GM12878 (cell line): Measurements from ENCODE around the gene C20orf96. TPM values are rescaled to one million over a fixed set of nuclear protein-coding genes. Genes with fewer than 3 reads are reported as not detected.

ENCODE experiments used
- BCL3 ChIP-seq: IDR thresholded peaks from 2 replicates; pipeline ENCODE4 v1.6.1; 2011; ENCODE audit warnings: borderline replicate concordance, low read depth, mild to moderate bottlenecking, moderate library complexity, low read length; ENCODE audit not compliant: insufficient read depth, poor library complexity, severe bottlenecking
- CHD1 ChIP-seq: IDR thresholded peaks from 2 replicates; pipeline ENCODE4 v1.6.1; 2012; ENCODE audit warnings: low read depth, low read length, improper control_type of control experiment
- HCFC1 ChIP-seq: fragments of 150-350 bp; IDR thresholded peaks from 2 replicates; pipeline ENCODE4 v1.6.1; 2014; ENCODE audit warnings: low read length
- MXI1 ChIP-seq: fragments of 150-350 bp; IDR thresholded peaks from 2 replicates; pipeline ENCODE4 v1.6.1; 2011; ENCODE audit warnings: low read depth, mild to moderate bottlenecking, inconsistent platforms, low read length, improper control_type of control experiment
- PKNOX1 ChIP-seq: fragments of 450-650 bp; IDR thresholded peaks from 2 replicates; pipeline ENCODE4 v1.6.1; 2016; ENCODE audit warnings: mild to moderate bottlenecking
- SMAD1 ChIP-seq: fragments of 450-650 bp; IDR thresholded peaks from 2 replicates; pipeline ENCODE4 v1.6.1; 2018; ENCODE audit warnings: mild to moderate bottlenecking, low read depth; ENCODE audit not compliant: partially characterized antibody
- SMC3 ChIP-seq: IDR thresholded peaks from 2 replicates; pipeline ENCODE4 v1.6.1; 2011; ENCODE audit warnings: low read length, improper control_type of control experiment, borderline replicate concordance
- SP1 ChIP-seq: IDR thresholded peaks from one replicate; pipeline ENCODE4 v1.6.1; 2011; ENCODE audit warnings: low read depth, low read length
- USF1 ChIP-seq: IDR thresholded peaks from 2 replicates; pipeline ENCODE4 v1.6.1; 2011; ENCODE audit warnings: borderline replicate concordance, low read depth, mild to moderate bottlenecking, moderate library complexity, mixed read lengths, low read length; ENCODE audit not compliant: insufficient read depth; ENCODE audit errors: extremely low read length
- ZBED1 ChIP-seq: IDR thresholded peaks from 2 replicates; pipeline ENCODE4 v1.6.1; 2016; ENCODE audit warnings: borderline replicate concordance
- ZNF217 ChIP-seq: fragments of 450-650 bp; IDR thresholded peaks from 2 replicates; pipeline ENCODE4 v1.6.1; 2017; ENCODE audit warnings: antibody characterized with exemption, mild to moderate bottlenecking
- ZNF384 ChIP-seq: IDR thresholded peaks from 2 replicates; pipeline ENCODE4 v1.6.1; 2012; ENCODE audit warnings: low read depth, mild to moderate bottlenecking, low read length, improper control_type of control experiment, borderline replicate concordance
- ZSCAN29 ChIP-seq: fragments of 450-650 bp; IDR thresholded peaks from 2 replicates; pipeline ENCODE4 v1.6.1; 2017; ENCODE audit warnings: mild to moderate bottlenecking, moderate library complexity
- polyA plus RNA-seq, 11 experiments: library from polyadenylated mRNA; depleted of rRNA in 4 of 11; unstranded in 6 of 11; stranded (reverse) in 5 of 11; fragments of >200 nt; fragmentation: Nextera tagmentation in 4 of 11; fragmentation: Illumina TruSeq in 1 of 11; extraction: Ambion mirVana in 4 of 11; extraction: Trizol in 1 of 11; gene quantifications; 1 replicate in 1 of 11; 2 replicates in 10 of 11; pipeline versions ENCODE4 v1.2.1 to v1.2.3, GENCODE V29; 2011 to 2016; ENCODE audit warnings: inconsistent platforms in 2 of 11, missing spikeins in 2 of 11, low read depth in 1 of 11
- total RNA-seq, 4 experiments: library from RNA; depleted of rRNA in 3 of 4; stranded (reverse); fragments of >200 nt in 3 of 4; fragmentation: Illumina TruSeq in 1 of 4; extraction: Trizol in 1 of 4; gene quantifications; 2 replicates each; pipeline versions ENCODE4 v1.2.1 to v1.2.3, GENCODE V29; 2013 to 2021
- TF ChIP-seq, protein P1 (sequence below): IDR thresholded peaks from 2 replicates; pipeline ENCODE4 v1.6.1; 2011; ENCODE audit warnings: mild to moderate bottlenecking, low read depth, low read length, moderate library complexity; ENCODE audit not compliant: insufficient replicate concordance
- TF ChIP-seq, protein P2 (sequence below): fragments of 150-350 bp; IDR thresholded peaks from 2 replicates; pipeline ENCODE4 v1.6.1; 2016; ENCODE audit warnings: low read depth, low read length
- TF ChIP-seq, protein P3 (sequence below): fragments of 450-650 bp; IDR thresholded peaks from 2 replicates; pipeline ENCODE4 v1.6.1; 2017; ENCODE audit warnings: mild to moderate bottlenecking

C20orf96 gene
- total and polyA plus RNA-seq, 10 of the 15 experiments (the other 5 are each of a cell fraction or from before 2014, with no cell fraction given): 1.4 to 8.6 (median 5.9) TPM

DNA sequence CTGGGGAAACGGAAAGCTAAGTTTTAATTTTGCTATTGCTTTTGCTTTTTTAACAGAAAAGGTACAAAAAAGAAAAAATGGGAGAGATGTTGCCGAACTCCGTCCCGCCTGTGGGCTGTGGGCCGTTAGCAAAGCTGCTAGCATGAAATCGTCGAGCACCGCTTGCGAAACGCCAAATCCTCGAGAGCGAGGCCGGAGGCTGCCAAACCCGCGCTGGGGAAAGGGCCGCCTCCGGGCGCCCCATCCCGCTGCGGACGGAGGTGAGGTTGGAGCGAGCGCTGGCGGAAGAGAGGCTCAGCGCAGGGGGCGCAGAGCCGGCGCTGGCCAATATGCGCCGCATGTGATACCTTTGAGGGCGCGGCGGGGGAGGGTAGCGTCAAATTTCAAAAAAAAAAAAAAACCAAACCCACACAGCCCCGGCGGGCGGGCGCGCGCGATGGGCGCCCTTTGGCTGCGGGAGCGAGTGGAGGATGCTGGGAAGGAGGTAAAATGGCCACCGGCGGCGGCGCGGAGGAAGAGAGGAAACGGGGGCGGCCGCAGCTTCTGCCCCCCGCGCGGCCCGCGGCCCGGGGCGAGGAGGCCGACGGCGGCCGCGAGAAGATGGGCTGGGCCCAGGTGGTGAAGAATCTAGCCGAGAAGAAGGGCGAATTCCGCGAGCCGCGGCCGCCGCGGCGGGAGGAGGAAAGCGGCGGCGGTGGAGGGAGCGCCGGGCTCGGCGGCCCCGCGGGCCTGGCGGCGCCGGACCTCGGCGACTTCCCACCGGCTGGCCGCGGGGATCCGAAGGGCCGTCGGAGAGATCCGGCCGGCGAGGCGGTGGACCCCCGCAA is 6.8 kb upstream of the C20orf96 start, which contains the start of gene ZCCHC3 (continued):
- TF ChIP-seq SMC3 (no peak; the same call in 1 of the 2 replicates), ZNF217 (0 out of 2 replicates have a peak, but pooled peaks have one; percentile 35), PKNOX1 (0 out of 2 replicates have a peak, but pooled peaks have one; percentile 20), MXI1 (peak; percentile 71; the same call in 1 of the 2 replicates), BCL3 (no peak), HCFC1 (peak; percentile 31; the same call in 1 of the 2 replicates), SP1 (no peak), ZNF384 (peak; percentile 99), ZSCAN29 (no peak), CHD1 (no peak), SMAD1 (no peak), ZBED1 (0 out of 2 replicates have a peak, but pooled peaks have one; percentile 55), USF1 (no peak)
- TF ChIP-seq, protein P1, sequence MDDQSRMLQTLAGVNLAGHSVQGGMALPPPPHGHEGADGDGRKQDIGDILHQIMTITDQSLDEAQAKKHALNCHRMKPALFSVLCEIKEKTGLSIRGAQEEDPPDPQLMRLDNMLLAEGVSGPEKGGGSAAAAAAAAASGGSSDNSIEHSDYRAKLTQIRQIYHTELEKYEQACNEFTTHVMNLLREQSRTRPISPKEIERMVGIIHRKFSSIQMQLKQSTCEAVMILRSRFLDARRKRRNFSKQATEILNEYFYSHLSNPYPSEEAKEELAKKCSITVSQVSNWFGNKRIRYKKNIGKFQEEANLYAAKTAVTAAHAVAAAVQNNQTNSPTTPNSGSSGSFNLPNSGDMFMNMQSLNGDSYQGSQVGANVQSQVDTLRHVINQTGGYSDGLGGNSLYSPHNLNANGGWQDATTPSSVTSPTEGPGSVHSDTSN: no peak
- TF ChIP-seq, protein P2, sequence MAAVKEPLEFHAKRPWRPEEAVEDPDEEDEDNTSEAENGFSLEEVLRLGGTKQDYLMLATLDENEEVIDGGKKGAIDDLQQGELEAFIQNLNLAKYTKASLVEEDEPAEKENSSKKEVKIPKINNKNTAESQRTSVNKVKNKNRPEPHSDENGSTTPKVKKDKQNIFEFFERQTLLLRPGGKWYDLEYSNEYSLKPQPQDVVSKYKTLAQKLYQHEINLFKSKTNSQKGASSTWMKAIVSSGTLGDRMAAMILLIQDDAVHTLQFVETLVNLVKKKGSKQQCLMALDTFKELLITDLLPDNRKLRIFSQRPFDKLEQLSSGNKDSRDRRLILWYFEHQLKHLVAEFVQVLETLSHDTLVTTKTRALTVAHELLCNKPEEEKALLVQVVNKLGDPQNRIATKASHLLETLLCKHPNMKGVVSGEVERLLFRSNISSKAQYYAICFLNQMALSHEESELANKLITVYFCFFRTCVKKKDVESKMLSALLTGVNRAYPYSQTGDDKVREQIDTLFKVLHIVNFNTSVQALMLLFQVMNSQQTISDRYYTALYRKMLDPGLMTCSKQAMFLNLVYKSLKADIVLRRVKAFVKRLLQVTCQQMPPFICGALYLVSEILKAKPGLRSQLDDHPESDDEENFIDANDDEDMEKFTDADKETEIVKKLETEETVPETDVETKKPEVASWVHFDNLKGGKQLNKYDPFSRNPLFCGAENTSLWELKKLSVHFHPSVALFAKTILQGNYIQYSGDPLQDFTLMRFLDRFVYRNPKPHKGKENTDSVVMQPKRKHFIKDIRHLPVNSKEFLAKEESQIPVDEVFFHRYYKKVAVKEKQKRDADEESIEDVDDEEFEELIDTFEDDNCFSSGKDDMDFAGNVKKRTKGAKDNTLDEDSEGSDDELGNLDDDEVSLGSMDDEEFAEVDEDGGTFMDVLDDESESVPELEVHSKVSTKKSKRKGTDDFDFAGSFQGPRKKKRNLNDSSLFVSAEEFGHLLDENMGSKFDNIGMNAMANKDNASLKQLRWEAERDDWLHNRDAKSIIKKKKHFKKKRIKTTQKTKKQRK: no peak
- TF ChIP-seq, protein P3, sequence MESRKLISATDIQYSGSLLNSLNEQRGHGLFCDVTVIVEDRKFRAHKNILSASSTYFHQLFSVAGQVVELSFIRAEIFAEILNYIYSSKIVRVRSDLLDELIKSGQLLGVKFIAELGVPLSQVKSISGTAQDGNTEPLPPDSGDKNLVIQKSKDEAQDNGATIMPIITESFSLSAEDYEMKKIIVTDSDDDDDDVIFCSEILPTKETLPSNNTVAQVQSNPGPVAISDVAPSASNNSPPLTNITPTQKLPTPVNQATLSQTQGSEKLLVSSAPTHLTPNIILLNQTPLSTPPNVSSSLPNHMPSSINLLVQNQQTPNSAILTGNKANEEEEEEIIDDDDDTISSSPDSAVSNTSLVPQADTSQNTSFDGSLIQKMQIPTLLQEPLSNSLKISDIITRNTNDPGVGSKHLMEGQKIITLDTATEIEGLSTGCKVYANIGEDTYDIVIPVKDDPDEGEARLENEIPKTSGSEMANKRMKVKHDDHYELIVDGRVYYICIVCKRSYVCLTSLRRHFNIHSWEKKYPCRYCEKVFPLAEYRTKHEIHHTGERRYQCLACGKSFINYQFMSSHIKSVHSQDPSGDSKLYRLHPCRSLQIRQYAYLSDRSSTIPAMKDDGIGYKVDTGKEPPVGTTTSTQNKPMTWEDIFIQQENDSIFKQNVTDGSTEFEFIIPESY: no peak
